Type B pancreatic cell (in vitro differentiated cells): Measurements from ENCODE around the gene CDC42BPB. TPM values are rescaled to one million over a fixed set of nuclear protein-coding genes. Genes with fewer than 3 reads are reported as not detected.

Source experiments
- DNase-seq: peaks from one replicate; pipeline ENCODE4 v3.0.0; 2021; ENCODE audit warnings: mixed read lengths; ENCODE audit not compliant: unreplicated experiment; ENCODE audit errors: extremely low spot score
- H3K27ac Mint-ChIP-seq: 2 replicates; pipeline ENCODE4 v1.8.0; 2021; ENCODE audit warnings: mild to moderate bottlenecking, mixed read lengths
- H3K27me3 Mint-ChIP-seq: 2 replicates; pipeline ENCODE4 v1.8.0; 2021; ENCODE audit warnings: mixed read lengths
- H3K36me3 Mint-ChIP-seq: 2 replicates; pipeline ENCODE4 v1.8.0; 2021; ENCODE audit warnings: mixed read lengths
- H3K4me1 Mint-ChIP-seq: one replicate; pipeline ENCODE4 v1.8.0; 2021; ENCODE audit warnings: mixed read lengths; ENCODE audit not compliant: unreplicated experiment
- H3K4me3 Mint-ChIP-seq: 2 replicates; pipeline ENCODE4 v1.8.0; 2021; ENCODE audit warnings: mild to moderate bottlenecking, mixed read lengths
- H3K9me3 Mint-ChIP-seq: 2 replicates; pipeline ENCODE4 v1.8.0; 2021; ENCODE audit warnings: mixed read lengths
- CTCF ChIP-seq: fragments of 200-600 bp; sonication (generic); conservative IDR thresholded peaks from 2 replicates; pipeline ENCODE4 v1.5.0; 2021; ENCODE audit warnings: antibody characterized with exemption, mild to moderate bottlenecking
- total RNA-seq: library from RNA; stranded (reverse); gene quantifications from 2 replicates; pipeline ENCODE4 v1.2.1, GENCODE V29; 2021; ENCODE audit warnings: low replicate concordance

Gene CDC42BPB
- total RNA-seq, 1 donor from 2014 or later: 88.6 TPM

- no peak overlapping the region for H3K4me3 Mint-ChIP-seq
- H3K27ac Mint-ChIP-seq: no peak overlapping the region
- H3K4me1 Mint-ChIP-seq: no peaks in the 10 kb centered on the region
- no peak for TF ChIP-seq CTCF
- no peak for DNase-seq
- H3K36me3 Mint-ChIP-seq: peaks cover 7% of the 10 kb centered on the region
- no peaks in the 10 kb centered on the region for H3K27me3 Mint-ChIP-seq
- no peaks in the 10 kb centered on the region for H3K9me3 Mint-ChIP-seq
Measured at GRCh38 chr14:102948698-102949061, 108.7 kb downstream of the CDC42BPB start.

- no peak for TF ChIP-seq CTCF
- Mint-ChIP-seq H3K27me3 (no peaks in the 10 kb centered on the region), H3K4me1 (no peaks in the 10 kb centered on the region), H3K4me3 (no peak overlapping the region), H3K36me3 (peaks cover 11% of the 10 kb centered on the region), H3K27ac (no peak overlapping the region), H3K9me3 (no peaks in the 10 kb centered on the region)
- DNase-seq: no peak
Measured at GRCh38 chr14:102947321-102948103, 109.8 kb downstream of the CDC42BPB start.

GRCh38 chr14:102945346-102946130 is 111.8 kb downstream of the CDC42BPB start:
- Mint-ChIP-seq H3K4me3 (no peak overlapping the region), H3K4me1 (no peaks in the 10 kb centered on the region), H3K27me3 (no peaks in the 10 kb centered on the region), H3K36me3 (peaks cover 12% of the 10 kb centered on the region), H3K27ac (no peak overlapping the region), H3K9me3 (no peaks in the 10 kb centered on the region)
- no peak for TF ChIP-seq CTCF
- no peak for DNase-seq

GRCh38 chr14:102944448-102945330 is 112.7 kb downstream of the CDC42BPB start:
- H3K27me3 Mint-ChIP-seq: no peaks in the 10 kb centered on the region
- no peak for DNase-seq
- no peak overlapping the region for H3K4me3 Mint-ChIP-seq
- H3K36me3 Mint-ChIP-seq: peaks cover 14% of the 10 kb centered on the region
- no peak overlapping the region for H3K27ac Mint-ChIP-seq
- H3K9me3 Mint-ChIP-seq: no peaks in the 10 kb centered on the region
- no peak for TF ChIP-seq CTCF
- H3K4me1 Mint-ChIP-seq: no peaks in the 10 kb centered on the region

- Mint-ChIP-seq H3K4me3 (no peak overlapping the region), H3K27ac (no peak overlapping the region), H3K27me3 (no peaks in the 10 kb centered on the region), H3K4me1 (no peaks in the 10 kb centered on the region), H3K9me3 (no peaks in the 10 kb centered on the region), H3K36me3 (peaks cover 10% of the 10 kb centered on the region)
- no peak for TF ChIP-seq CTCF
- no peak for DNase-seq
Measured at GRCh38 chr14:102943979-102944378, 113.4 kb downstream of the CDC42BPB start.
